Suppressor macrophage treated with lipopolysaccharide for 4 hours (primary cell): Measurements from ENCODE around the gene KLK10.
A peak's percentile ranks its signal among the peaks of the same experiment; 100 is the strongest.

Experiments used
- DNase-seq: peaks from one replicate; pipeline ENCODE4 v3.0.0-alpha.2; 2020

Gene KLK10, protein sequence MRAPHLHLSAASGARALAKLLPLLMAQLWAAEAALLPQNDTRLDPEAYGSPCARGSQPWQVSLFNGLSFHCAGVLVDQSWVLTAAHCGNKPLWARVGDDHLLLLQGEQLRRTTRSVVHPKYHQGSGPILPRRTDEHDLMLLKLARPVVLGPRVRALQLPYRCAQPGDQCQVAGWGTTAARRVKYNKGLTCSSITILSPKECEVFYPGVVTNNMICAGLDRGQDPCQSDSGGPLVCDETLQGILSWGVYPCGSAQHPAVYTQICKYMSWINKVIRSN

GRCh38 chr19:51019544-51019925, at the start of gene KLK10:
Gene KLK10, minus strand, starts transcription at chr19:51019709. Its CDS starts 579 bp downstream, at chr19:51019130.
- no peak for DNase-seq

DNA sequence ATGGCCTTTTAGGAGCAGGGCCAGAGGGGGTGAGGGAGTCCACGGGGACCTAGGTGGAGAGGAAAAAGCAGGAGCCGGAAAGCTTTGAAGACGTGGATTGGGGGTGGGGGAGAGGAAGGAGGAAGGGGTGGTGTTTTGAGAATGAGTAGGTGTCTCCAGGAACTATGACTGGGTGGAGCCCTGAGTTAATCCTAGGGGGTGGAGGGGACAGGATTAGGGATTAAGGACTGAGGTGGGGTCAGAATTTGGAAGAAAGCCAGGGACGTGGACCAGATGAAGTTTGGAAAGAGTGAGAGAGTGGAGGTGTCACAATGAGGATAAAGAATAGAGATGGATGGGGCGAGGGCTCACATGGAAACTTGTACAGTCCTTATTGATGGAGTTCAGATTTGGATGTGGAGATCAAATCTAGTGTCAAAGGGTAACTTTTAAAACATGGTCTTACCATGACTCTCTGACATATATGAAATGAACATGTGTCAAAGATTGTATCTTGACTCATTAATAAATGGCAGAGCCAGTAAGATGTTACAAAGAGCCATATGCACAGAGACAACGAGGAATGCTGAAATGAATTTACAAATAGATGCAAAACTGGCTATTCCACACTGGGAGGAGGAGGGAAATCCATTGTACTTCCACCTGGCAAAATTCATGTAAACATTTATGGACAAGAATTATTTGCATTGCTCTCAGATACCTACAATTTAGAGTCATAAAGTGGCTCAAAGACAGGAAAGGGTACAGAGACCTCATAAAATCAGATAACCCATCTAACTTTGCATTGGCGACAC, 47.1 kb upstream of the KLK10 start:
- no peak for DNase-seq

GRCh38 chr19:51065221-51065960, 45.9 kb upstream of the KLK10 start:
- no peak for DNase-seq

DNA sequence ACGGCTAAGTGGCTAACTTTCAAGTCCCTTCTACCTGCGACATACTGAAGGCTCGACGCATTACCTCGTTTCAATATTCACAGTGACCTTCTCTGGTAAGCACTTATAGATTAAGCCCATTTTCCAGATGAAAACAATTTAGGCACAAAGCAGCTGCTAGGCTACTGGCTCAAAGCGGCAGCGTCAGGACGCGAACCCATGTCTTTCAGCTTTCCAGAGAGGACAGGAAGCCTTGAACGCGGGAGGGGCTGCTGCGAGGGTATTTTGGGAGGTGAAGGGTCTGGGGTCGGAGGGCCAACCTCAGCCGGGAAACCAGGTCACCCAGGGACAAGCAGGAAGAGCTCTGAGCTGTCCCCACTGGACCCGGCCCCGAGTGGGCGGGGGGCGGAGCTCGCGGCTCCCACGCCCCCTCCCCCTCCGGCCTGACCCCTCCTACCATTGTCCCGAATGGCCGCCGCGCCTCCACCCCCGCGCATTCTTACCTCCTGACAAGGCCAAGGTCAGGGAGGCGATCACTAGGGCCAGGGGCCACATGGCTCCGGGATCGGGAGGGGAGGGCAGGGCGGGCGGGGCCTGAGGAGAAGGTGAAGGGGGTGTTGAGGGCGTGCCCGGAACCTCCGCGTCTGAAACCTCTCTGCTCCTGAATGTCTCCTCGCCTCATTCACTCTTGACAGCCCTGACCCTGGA, 45.2 kb upstream of the KLK10 start, which contains the start of gene KLK13:
KLK13 (minus strand) TSS at position 559 of the 687 bp plus-strand sequence; CDS start at position 534, 25 bp downstream.
- peak; percentile 6 for DNase-seq

DNA sequence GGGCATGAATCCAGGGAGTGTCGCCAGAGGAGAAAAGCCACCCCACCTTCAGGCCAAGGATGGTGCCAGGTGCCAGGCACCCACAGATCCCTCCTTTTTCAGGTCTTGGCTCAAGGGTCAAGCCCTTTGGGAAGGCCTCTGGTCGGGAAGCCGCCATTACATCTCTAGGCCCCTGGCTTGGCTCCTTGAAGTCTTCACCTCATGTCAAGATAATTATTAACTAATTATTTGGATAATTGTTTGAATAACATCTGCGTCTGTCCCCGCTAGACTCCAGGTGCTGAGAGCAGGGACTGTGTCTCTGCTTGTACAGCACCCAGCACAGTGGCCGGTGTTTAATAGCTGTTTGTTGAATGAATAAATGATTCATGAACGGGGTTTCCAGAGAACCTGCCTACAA, 44.2 kb upstream of the KLK10 start:
- no peak for DNase-seq

DNA sequence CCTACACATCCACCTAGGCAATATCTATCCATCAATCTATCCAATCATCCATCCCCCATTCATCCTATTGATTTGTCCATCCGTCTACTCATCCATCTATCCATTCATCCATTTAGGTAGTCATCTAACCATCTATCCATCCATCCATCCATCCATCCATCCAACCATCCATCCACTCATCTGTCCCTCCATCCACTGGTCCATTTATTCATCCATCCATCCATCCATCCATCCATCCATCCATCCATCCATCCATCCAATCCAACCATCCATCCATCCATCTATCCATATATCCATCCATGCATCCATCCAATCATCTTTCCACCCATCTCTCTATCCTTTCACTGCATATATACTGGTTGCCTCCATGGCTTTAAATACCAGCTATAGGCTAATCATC, 41.5 kb upstream of the KLK10 start:
- no peak for DNase-seq

DNA sequence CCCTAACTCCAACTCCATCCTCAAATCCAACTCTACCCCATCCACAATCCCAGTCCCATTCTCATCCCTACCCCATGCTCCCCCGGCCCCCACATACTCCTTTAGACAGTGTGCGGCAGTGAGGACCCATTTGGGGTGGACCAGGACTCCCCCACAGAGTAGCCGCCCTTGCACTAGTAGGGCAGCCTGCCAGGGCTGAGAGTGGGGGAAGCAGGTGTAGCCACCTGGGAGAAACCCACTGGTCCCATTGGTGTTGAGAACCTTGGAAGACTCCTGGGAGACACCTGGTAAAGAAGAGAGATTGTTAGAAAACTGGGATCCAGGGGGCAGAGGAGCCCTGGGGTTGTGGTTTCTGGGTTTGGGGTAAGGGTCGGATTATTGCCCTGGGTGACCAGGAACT, 40.8 kb upstream of the KLK10 start:
- no peak for DNase-seq

- DNase-seq = no peak
Measured at GRCh38 chr19:51059715-51060114, 40.2 kb upstream of the KLK10 start.

GRCh38 chr19:51055866-51056265, 36.4 kb upstream of the KLK10 start:
- no peak for DNase-seq

DNA sequence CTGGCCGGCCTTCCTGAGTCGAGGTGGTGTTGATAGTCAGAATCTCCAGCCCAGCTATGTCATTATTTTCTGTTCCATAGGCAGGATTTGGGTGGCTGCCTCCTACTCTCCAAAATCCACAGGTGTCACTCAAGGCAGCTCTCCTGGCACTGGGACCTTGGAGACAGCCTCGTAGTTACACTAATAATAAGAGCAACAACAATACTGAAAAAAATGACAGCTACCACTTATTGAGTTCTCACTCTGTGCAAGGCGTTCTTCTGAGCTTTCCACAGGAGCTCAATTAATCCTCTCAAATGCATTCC, 27.5 kb upstream of the KLK10 start:
- no peak for DNase-seq

DNA sequence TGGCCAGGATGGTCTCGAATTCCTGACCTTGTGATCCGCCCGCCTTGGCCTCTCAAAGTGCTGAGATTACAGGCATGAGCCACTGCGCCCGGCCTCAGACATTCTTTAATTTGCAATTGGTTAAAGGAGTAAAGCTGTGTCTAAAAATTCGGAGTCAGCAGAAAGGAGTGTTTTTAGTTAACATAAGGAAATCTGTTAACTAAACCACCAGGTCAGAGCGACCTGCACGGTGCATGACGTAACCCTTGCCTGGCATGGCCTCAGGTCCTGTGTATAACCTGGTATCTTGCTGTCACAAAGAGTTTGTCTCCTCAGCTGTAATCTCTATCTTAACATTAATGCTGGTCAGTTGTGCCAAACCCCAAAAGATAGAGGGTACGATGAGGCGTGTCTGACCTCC, 24.8 kb upstream of the KLK10 start:
- DNase-seq = no peak

GRCh38 chr19:51043497-51043896, 24.0 kb upstream of the KLK10 start:
- no peak for DNase-seq

DNA sequence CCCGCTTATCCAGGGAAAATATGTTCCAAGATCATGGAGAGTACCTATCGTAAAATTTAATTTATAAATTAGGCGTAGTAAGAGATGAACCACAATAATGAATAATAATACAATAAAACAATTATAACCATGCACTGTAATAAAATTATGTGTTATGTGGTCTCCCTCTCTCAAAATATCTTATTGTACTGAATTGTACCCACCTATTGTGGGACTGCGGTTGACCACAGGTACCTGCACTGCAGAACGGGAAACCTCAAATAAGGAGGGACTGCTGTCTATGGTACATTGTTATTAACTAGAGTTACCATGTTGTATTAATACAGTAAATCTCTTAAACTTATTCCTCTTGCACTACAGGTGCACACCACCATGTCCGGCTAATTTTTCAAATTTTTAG, 20.6 kb upstream of the KLK10 start:
- DNase-seq = no peak

GRCh38 chr19:51036519-51036918, 17.0 kb upstream of the KLK10 start:
- peak; percentile 9 for DNase-seq

DNA sequence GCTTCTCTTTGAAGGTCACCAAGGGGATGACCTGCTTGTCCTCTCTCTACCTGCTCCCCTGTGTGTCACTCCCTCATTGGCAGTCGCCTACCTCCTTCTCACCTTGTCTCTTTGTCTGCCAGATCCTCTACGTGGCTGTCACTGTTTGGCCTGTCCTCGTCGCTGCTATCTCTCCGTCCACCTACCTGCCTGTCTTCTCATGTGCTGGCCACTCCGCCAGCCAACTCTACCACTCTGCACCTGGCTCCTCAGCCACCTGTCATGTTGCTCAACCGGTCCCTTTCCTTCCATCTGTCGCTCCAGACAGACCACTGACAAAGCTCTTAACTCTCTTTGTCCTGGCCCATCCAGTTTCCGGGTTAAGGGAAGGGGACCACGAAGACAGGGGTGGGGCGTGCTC, 15.2 kb upstream of the KLK10 start, which contains the start of gene KLK12:
KLK12 (minus strand) TSS at position 299 of the 400 bp plus-strand sequence. CDS start 381 bp downstream, outside the sequence.
- DNase-seq = no peak

GRCh38 chr19:51031880-51032225, 12.3 kb upstream of the KLK10 start:
- DNase-seq = no peak

DNA sequence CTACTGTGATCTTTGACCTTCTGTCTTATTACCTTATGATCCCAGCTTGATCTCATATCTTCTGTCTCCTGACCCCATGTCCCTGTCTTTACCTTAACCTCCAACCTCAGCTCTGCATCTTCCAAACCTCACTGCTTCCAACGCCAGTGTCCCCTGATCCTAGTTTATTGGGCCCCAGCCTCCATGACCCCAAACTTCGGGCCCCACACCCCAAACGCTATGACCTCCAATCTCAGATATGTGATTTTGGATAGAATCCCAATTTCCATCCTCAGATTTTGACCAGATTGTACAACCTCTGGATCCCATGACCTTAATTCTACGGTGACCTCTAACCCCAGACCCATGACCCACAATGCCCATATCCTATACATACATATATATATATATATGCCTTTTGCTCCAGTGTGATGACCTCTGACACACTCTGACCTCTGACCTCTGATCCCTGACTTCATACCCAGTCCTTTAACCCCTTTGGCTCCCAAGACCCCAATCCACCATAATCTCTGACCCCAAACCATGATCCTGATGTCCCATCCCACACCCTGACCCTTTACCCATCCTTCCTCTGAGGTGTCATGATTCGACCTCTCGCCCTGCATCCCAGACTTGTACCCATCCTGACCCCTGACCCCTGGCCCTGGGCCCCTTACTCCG, 11.8 kb upstream of the KLK10 start:
- no peak for DNase-seq

DNA sequence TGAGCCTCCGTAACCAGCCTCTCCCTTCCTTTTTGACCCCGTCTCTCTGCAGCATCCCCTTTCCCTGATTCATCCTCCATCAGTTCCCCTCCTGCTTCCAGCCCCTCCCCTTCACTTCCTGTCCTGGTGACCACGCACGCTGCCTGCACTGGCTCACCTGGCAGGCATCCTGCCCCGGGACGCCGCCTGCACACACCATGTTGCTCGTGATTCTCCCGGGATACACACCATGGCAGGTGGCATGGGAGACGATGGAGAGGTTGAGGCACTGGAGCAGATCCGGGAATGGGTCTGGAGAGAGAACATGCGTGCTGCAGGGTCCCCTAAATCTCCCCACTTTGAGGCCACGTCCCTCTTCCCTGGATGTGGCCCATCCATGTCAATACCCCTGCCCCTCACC, 11.1 kb upstream of the KLK10 start:
- no peak for DNase-seq

DNA sequence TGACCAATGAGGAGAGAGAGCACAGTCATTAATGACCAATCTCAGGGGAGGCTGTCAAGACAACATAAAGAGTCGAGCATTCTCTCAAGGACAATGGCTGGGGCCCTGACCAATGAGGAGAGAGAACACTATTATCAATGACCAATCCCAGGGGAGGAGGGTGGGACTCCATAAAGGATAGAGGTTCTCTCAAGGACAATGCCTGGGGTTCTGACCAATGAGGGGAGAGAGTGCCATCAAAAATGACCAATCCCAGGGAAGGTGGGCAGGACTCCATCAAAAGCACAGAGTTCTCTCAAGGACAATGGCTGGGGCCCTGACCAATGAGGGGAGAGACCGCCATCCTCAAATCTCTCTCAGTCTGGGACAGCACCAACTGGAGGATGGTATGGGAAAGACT, 10.2 kb upstream of the KLK10 start:
- no peak for DNase-seq

- DNase-seq = no peak
Measured at GRCh38 chr19:51027873-51028272, 8.4 kb upstream of the KLK10 start.

- DNase-seq = no peak
Measured at GRCh38 chr19:51027126-51027806, 7.8 kb upstream of the KLK10 start.

GRCh38 chr19:51026554-51026831, 7.0 kb upstream of the KLK10 start, which contains the start of gene KLK11:
Gene KLK11, minus strand, starts transcription at chr19:51026616. Its CDS starts 985 bp downstream, at chr19:51025631.
- DNase-seq = no peak
